GM10266 (cell line): Measurements from ENCODE around the gene TRIL.

ENCODE experiments used
- DNase-seq: peaks from one replicate; pipeline ENCODE4 v3.0.0; 2012; ENCODE audit errors: extremely low spot score
- TF ChIP-seq, protein P1 (sequence below): IDR thresholded peaks from 2 replicates; pipeline ENCODE4 v1.5.1; 2012; ENCODE audit warnings: mild to moderate bottlenecking, low read depth; ENCODE audit not compliant: control insufficient read depth, insufficient read depth; ENCODE audit errors: missing control alignments

Gene TRIL

GRCh38 chr7:28961972-28962371 is 3.8 kb upstream of the TRIL start:
- DNase-seq, result no peak

DNA sequence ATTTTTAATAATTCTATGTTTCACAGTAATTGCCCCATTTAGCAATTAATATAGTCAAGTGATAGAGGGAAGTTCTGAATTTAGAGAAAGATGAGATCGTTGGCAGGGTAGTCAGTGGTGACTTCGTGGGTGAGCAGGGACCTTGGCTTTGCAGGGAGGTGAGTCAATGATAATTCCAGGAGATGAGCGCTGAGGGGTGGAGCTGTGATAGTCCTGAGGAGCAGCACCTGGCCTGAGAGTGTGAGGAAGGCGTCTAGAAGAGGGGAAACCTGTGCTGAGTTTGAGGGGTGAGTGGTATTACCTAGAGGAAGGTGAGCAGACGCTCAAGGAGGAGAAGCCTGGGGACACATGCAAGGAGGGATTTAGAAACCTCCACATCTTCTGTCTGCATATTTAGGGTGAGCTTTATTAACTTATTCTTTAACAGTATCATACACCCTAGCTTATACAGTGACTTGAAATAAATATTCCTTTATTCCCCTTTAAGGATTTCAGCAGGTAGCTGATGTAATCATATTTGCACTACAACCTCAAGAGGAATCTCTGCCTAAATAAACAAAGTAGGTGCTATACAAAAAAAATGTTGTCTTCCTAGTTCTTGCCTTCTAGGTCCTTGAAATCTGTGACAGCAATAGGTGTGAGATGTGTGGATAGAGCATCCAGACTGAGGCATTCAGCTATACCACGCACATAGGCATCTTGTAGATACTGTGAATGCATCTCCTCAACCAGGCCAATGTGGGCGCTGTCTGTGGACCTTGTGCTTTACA is 2.1 kb upstream of the TRIL start:
- TF ChIP-seq, protein P1, sequence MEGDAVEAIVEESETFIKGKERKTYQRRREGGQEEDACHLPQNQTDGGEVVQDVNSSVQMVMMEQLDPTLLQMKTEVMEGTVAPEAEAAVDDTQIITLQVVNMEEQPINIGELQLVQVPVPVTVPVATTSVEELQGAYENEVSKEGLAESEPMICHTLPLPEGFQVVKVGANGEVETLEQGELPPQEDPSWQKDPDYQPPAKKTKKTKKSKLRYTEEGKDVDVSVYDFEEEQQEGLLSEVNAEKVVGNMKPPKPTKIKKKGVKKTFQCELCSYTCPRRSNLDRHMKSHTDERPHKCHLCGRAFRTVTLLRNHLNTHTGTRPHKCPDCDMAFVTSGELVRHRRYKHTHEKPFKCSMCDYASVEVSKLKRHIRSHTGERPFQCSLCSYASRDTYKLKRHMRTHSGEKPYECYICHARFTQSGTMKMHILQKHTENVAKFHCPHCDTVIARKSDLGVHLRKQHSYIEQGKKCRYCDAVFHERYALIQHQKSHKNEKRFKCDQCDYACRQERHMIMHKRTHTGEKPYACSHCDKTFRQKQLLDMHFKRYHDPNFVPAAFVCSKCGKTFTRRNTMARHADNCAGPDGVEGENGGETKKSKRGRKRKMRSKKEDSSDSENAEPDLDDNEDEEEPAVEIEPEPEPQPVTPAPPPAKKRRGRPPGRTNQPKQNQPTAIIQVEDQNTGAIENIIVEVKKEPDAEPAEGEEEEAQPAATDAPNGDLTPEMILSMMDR, result no peak
- peak; percentile 15 for DNase-seq

More at GRCh38 chr7:28961972-28962371, 3.8 kb upstream of the TRIL start:
- TF ChIP-seq, protein P1, result no peak

- TF ChIP-seq, protein P1, result no peak
- no peak for DNase-seq
Observed at GRCh38 chr7:28958980-28959347, 834 bp upstream of the TRIL start.

GRCh38 chr7:28957751-28958234 is 337 bp downstream of the TRIL start:
- peak; percentile 16 for DNase-seq
- TF ChIP-seq, protein P1, result no peak

- TF ChIP-seq, protein P1, result no peak
Observed at GRCh38 chr7:28957064-28957750, 923 bp downstream of the TRIL start.

GRCh38 chr7:28956608-28957063 is 1.5 kb downstream of the TRIL start:
- peak; percentile 62 for DNase-seq

More at GRCh38 chr7:28957064-28957750, 923 bp downstream of the TRIL start:
- DNase-seq, result peak; percentile 36

More at GRCh38 chr7:28956608-28957063, 1.5 kb downstream of the TRIL start:
- TF ChIP-seq, protein P1, result no peak
